NCI-H1436 treated with DMSO at 0.1 percent for 48 hours (cell line): Measurements from ENCODE around the gene KTN1.

Experiments used
- DNase-seq: peaks from one replicate; lab custom pipeline; 2025; lab: John Stamatoyannopoulos, UW

The KTN1 gene

GRCh38 chr14:55711175-55711811 lies 131.3 kb downstream of the KTN1 start:
- DNase-seq = no peak

GRCh38 chr14:55712491-55712890 lies 132.5 kb downstream of the KTN1 start:
- no peak for DNase-seq

- DNase-seq = no peak
These were observed 133.5 kb downstream of the KTN1 start for GRCh38 chr14:55713486-55713885.

GRCh38 chr14:55715889-55716288 lies 135.9 kb downstream of the KTN1 start:
- no peak for DNase-seq

GRCh38 chr14:55717621-55718020 lies 137.6 kb downstream of the KTN1 start:
- no peak for DNase-seq

GRCh38 chr14:55718551-55718950 lies 138.5 kb downstream of the KTN1 start:
- DNase-seq = no peak

- DNase-seq = no peak
These were observed 140.8 kb downstream of the KTN1 start for GRCh38 chr14:55720796-55721195.

- DNase-seq = no peak
These were observed 141.3 kb downstream of the KTN1 start for GRCh38 chr14:55721353-55721752.

- no peak for DNase-seq
These were observed 142.0 kb downstream of the KTN1 start for GRCh38 chr14:55722054-55722453.

GRCh38 chr14:55724736-55725135 lies 144.7 kb downstream of the KTN1 start:
- no peak for DNase-seq

- no peak for DNase-seq
These were observed 150.7 kb downstream of the KTN1 start for GRCh38 chr14:55730592-55731310.

- DNase-seq = no peak
These were observed 151.4 kb downstream of the KTN1 start for GRCh38 chr14:55731311-55731872.

GRCh38 chr14:55731881-55732498 lies 152.0 kb downstream of the KTN1 start:
- no peak for DNase-seq

GRCh38 chr14:55733599-55733998 lies 153.6 kb downstream of the KTN1 start:
- DNase-seq = no peak
